Astrocyte (in vitro differentiated cells and primary cell): Measurements from ENCODE around the gene HOXD4. TPM values are rescaled to one million over a fixed set of nuclear protein-coding genes. Genes with fewer than 3 reads are reported as not detected.

Experiments
- DNase-seq: peaks from one replicate; pipeline ENCODE4 v3.0.0-alpha.2; 2010; ENCODE audit warnings: low read depth
- FAIRE-seq: peaks from 2 replicates; lab custom pipeline; 2011; peaks lifted over from hg19 to GRCh38; lab: Jason Lieb, UNC
- H2AFZ ChIP-seq: 2 replicates; pipeline ENCODE4 v1.6.0; 2012; ENCODE audit warnings: low read depth, low read length, inconsistent platforms
- H3K27ac ChIP-seq: 2 replicates; pipeline ENCODE4 v1.5.1; 2011; ENCODE audit warnings: low read depth, low read length, inconsistent platforms
- H3K27me3 ChIP-seq: 2 replicates; pipeline ENCODE4 v1.6.0; 2011; ENCODE audit warnings: low read length, inconsistent platforms; ENCODE audit not compliant: insufficient read depth
- H3K36me3 ChIP-seq: 2 replicates; pipeline ENCODE4 v1.5.1; 2011; ENCODE audit warnings: low read length, inconsistent platforms; ENCODE audit not compliant: insufficient read depth
- H3K4me1 ChIP-seq: 2 replicates; pipeline ENCODE4 v1.5.1; 2011; ENCODE audit warnings: low read length, inconsistent platforms; ENCODE audit not compliant: insufficient read depth
- H3K4me2 ChIP-seq: 2 replicates; pipeline ENCODE4 v1.6.0; 2012; ENCODE audit warnings: low read length, inconsistent platforms
- H3K4me3 ChIP-seq: 2 replicates; pipeline ENCODE4 v1.5.1; 2011; ENCODE audit warnings: low read depth, mild to moderate bottlenecking, low read length, inconsistent platforms; ENCODE audit not compliant: insufficient read depth
- H3K79me2 ChIP-seq: 2 replicates; pipeline ENCODE4 v1.6.0; 2012; ENCODE audit warnings: mild to moderate bottlenecking, low read length, inconsistent platforms; ENCODE audit not compliant: insufficient read depth
- H3K9ac ChIP-seq: 2 replicates; pipeline ENCODE4 v1.6.0; 2012; ENCODE audit warnings: mild to moderate bottlenecking, low read length, inconsistent platforms
- H3K9me3 ChIP-seq: 2 replicates; pipeline ENCODE4 v1.5.1; 2012; ENCODE audit warnings: low read depth, mild to moderate bottlenecking, low read length, inconsistent platforms; ENCODE audit not compliant: insufficient read depth
- H4K20me1 ChIP-seq: 2 replicates; pipeline ENCODE4 v1.6.0; 2012; ENCODE audit warnings: low read length, inconsistent platforms; ENCODE audit not compliant: insufficient read depth
- H3K27ac Mint-ChIP-seq: one replicate; pipeline ENCODE4 v1.8.0; 2021; ENCODE audit warnings: mild to moderate bottlenecking, mixed read lengths; ENCODE audit not compliant: unreplicated experiment
- H3K27me3 Mint-ChIP-seq: one replicate; pipeline ENCODE4 v1.8.0; 2021; ENCODE audit warnings: low read depth, mixed read lengths; ENCODE audit not compliant: unreplicated experiment
- H3K36me3 Mint-ChIP-seq: one replicate; pipeline ENCODE4 v1.8.0; 2021; ENCODE audit warnings: low read depth, mixed read lengths; ENCODE audit not compliant: unreplicated experiment
- H3K4me1 Mint-ChIP-seq: one replicate; pipeline ENCODE4 v1.8.0; 2021; ENCODE audit warnings: low read depth, mixed read lengths; ENCODE audit not compliant: unreplicated experiment
- H3K4me3 Mint-ChIP-seq: one replicate; pipeline ENCODE4 v1.8.0; 2021; ENCODE audit warnings: mild to moderate bottlenecking, moderate library complexity, mixed read lengths; ENCODE audit not compliant: unreplicated experiment
- H3K9me3 Mint-ChIP-seq: one replicate; pipeline ENCODE4 v1.8.0; 2021; ENCODE audit warnings: mild to moderate bottlenecking, mixed read lengths; ENCODE audit not compliant: unreplicated experiment
- CTCF ChIP-seq: IDR thresholded peaks from 2 replicates; pipeline ENCODE4 v1.5.1; 2011; ENCODE audit warnings: low read depth, mild to moderate bottlenecking, inconsistent platforms, low read length, moderate library complexity; ENCODE audit not compliant: insufficient read depth
- EZH2 ChIP-seq: IDR thresholded peaks from 2 replicates; pipeline ENCODE4 v1.6.1; 2012; ENCODE audit warnings: mild to moderate bottlenecking, low read length, inconsistent platforms; ENCODE audit not compliant: insufficient read depth
- total RNA-seq: library from RNA; stranded (reverse); gene quantifications from 2 replicates; pipeline ENCODE4 v1.2.1, GENCODE V29; 2021

Gene HOXD4
- total RNA-seq, 1 donor from 2014 or later, result not detected

GRCh38 chr2:176181551-176181950 is 30.2 kb downstream of the HOXD4 start:
- no peak overlapping the region for H3K9ac ChIP-seq
- peaks cover 92% of the 10 kb centered on the region for H3K27me3 Mint-ChIP-seq
- FAIRE-seq, result no peak
- H3K36me3 Mint-ChIP-seq, result no peaks in the 10 kb centered on the region
- no peak for TF ChIP-seq CTCF
- no peak for TF ChIP-seq EZH2
- no peaks in the 10 kb centered on the region for H4K20me1 ChIP-seq
- H3K27ac ChIP-seq, result no peak overlapping the region
- no peak overlapping the region for H3K4me3 ChIP-seq
- no peak overlapping the region for H2AFZ ChIP-seq
- H3K9me3 ChIP-seq, result no peaks in the 10 kb centered on the region
- peaks cover 11% of the 10 kb centered on the region for H3K9me3 Mint-ChIP-seq
- H3K27me3 ChIP-seq, result peaks cover 46% of the 10 kb centered on the region
- no peak overlapping the region for H3K4me3 Mint-ChIP-seq
- no peaks in the 10 kb centered on the region for H3K4me1 Mint-ChIP-seq
- H3K79me2 ChIP-seq, result no peaks in the 10 kb centered on the region
- no peaks in the 10 kb centered on the region for H3K4me1 ChIP-seq
- no peak overlapping the region for H3K4me2 ChIP-seq
- DNase-seq, result no peak
- no peaks in the 10 kb centered on the region for H3K36me3 ChIP-seq
- no peak overlapping the region for H3K27ac Mint-ChIP-seq

- no peak overlapping the region for H3K27ac Mint-ChIP-seq
These were observed 31.3 kb downstream of the HOXD4 start for GRCh38 chr2:176182671-176183070.

More at GRCh38 chr2:176182671-176183070, 31.3 kb downstream of the HOXD4 start:
- H3K36me3 Mint-ChIP-seq, result no peaks in the 10 kb centered on the region
- H3K27ac ChIP-seq, result no peak overlapping the region
- H3K4me3 ChIP-seq, result no peak overlapping the region
- H2AFZ ChIP-seq, result no peak overlapping the region
- H4K20me1 ChIP-seq, result no peaks in the 10 kb centered on the region
- no peak for DNase-seq
- no peak overlapping the region for H3K4me2 ChIP-seq
- H3K4me3 Mint-ChIP-seq, result no peak overlapping the region
- H3K79me2 ChIP-seq, result no peaks in the 10 kb centered on the region
- TF ChIP-seq CTCF, result no peak
- TF ChIP-seq EZH2, result no peak
- peaks cover 1% of the 10 kb centered on the region for H3K4me1 ChIP-seq
- peaks cover 47% of the 10 kb centered on the region for H3K27me3 ChIP-seq
- no peak for FAIRE-seq
- no peaks in the 10 kb centered on the region for H3K4me1 Mint-ChIP-seq
- no peaks in the 10 kb centered on the region for H3K9me3 ChIP-seq
- peaks cover 91% of the 10 kb centered on the region for H3K27me3 Mint-ChIP-seq
- H3K9me3 Mint-ChIP-seq, result peaks cover 12% of the 10 kb centered on the region
- no peak overlapping the region for H3K9ac ChIP-seq
- no peaks in the 10 kb centered on the region for H3K36me3 ChIP-seq
